LNCaP clone FGC (cell line): ENCODE data around the gene SUN2.
A peak's percentile ranks its signal among the peaks of the same experiment; 100 is the strongest.

ENCODE experiments used
- DNase-seq: peaks from one replicate; pipeline ENCODE4 v3.0.0-alpha.2; 2011; ENCODE audit warnings: low read depth
- H3K4me3 ChIP-seq: 2 replicates; pipeline ENCODE4 v1.5.1; 2011; ENCODE audit warnings: mild to moderate bottlenecking, low read depth, low read length, control low read depth
- CTCF ChIP-seq: IDR thresholded peaks from 2 replicates; pipeline ENCODE4 v1.5.1; 2012; ENCODE audit warnings: mild to moderate bottlenecking; ENCODE audit not compliant: control insufficient read depth, insufficient read depth; ENCODE audit errors: extremely low read depth

The SUN2 gene

GRCh38 chr22:38706101-38706900, 49.5 kb downstream of the SUN2 start:
- DNase-seq, result no peak
- no peak for TF ChIP-seq CTCF

GRCh38 chr22:38705235-38706100, 50.3 kb downstream of the SUN2 start, which contains the start of gene GTPBP1:
Gene GTPBP1, plus strand, starts transcription at chr22:38705944. Its CDS starts 12 bp downstream, at chr22:38705956.
- TF ChIP-seq CTCF, result no peak
- peak within 1 kb of the TSS; percentile 78 for H3K4me3 ChIP-seq
- peak; percentile 100 for DNase-seq

More at GRCh38 chr22:38706101-38706900, 49.5 kb downstream of the SUN2 start:
- peak overlapping the region; percentile 78 for H3K4me3 ChIP-seq

- no peak for DNase-seq
- peak overlapping the region; percentile 34 for H3K4me3 ChIP-seq
- TF ChIP-seq CTCF, result no peak
These were observed 51.1 kb downstream of the SUN2 start for GRCh38 chr22:38704654-38705234.

GRCh38 chr22:38700789-38701628, 54.8 kb downstream of the SUN2 start, which contains the start of gene JOSD1:
Gene JOSD1, minus strand, starts transcription at chr22:38700943. Its CDS starts 956 bp downstream, at chr22:38699987.
- TF ChIP-seq CTCF, result no peak
- H3K4me3 ChIP-seq, result peak within 1 kb of the TSS; percentile 77
- DNase-seq, result peak; percentile 47

GRCh38 chr22:38700270-38700788, 55.5 kb downstream of the SUN2 start:
- no peak for DNase-seq
- TF ChIP-seq CTCF, result no peak
- H3K4me3 ChIP-seq, result peak overlapping the region; percentile 77

GRCh38 chr22:38699784-38700183, 56.0 kb downstream of the SUN2 start:
- TF ChIP-seq CTCF, result no peak
- DNase-seq, result no peak
- H3K4me3 ChIP-seq, result peak overlapping the region; percentile 77
